ENCODE measurements around the gene LCN15. TPM values are rescaled to one million over a fixed set of nuclear protein-coding genes. Genes with fewer than 3 reads are reported as not detected.

LCN15 gene
- total RNA-seq, 2 experiments from 2014 or later: not detected

DNA sequence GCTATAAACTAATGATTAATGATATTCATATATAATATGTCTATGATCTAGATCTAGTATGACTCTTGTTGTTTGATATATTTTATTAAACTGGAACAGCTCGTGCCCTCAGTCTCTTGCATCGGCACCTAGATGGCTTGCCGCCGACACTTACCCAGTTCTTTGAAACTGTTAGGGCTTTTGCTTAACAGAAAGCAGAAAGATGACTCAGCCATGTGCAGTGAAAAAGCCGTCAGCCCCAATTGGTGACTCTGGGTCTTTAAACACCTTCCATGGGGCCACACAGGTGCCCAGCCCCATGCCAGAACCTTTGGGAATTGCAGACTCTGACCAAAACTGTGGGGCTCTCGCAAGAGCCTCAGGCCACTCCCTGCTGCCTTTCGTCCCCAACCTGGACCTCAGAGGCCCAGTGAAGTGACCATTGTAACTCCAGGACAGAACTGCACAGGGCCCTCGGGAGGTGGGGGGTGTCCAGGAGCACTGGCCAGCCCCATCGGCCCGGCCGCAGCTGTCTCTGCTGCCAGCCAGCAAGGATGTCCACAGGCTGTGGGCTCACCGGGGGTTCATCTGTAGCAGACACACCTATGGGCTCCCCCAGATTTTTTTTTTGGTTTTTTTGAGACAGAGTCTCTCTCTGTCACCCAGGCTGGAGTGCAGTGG is 29.4 kb downstream of the LCN15 start:
- ChIA-PET CTCF (interaction anchor here (0.9 kb wide), 1 partner anchor 63 kb away, joined by 3 read pairs; no protein-coding TSS in a partner anchor), POLR2A (interaction anchor here (2.7 kb wide), 1 partner anchor 7 kb away, joined by 12 read pairs; no protein-coding TSS in a partner anchor)
- Mint-ChIP-seq H3K9me3 (no peaks in the 10 kb centered on the region), H3K4me1 (ENCODE audit: low read depth) (peaks cover 31% of the 10 kb centered on the region), H3K4me3 (no peak overlapping the region), H3K36me3 (ENCODE audit: low read depth) (no peaks in the 10 kb centered on the region), H3K27ac (no peak overlapping the region), H3K27me3 (no peaks in the 10 kb centered on the region)
- intact Hi-C loops (cut with micrococcal nuclease): no loop called here
- TF ChIP-seq, protein P1, sequence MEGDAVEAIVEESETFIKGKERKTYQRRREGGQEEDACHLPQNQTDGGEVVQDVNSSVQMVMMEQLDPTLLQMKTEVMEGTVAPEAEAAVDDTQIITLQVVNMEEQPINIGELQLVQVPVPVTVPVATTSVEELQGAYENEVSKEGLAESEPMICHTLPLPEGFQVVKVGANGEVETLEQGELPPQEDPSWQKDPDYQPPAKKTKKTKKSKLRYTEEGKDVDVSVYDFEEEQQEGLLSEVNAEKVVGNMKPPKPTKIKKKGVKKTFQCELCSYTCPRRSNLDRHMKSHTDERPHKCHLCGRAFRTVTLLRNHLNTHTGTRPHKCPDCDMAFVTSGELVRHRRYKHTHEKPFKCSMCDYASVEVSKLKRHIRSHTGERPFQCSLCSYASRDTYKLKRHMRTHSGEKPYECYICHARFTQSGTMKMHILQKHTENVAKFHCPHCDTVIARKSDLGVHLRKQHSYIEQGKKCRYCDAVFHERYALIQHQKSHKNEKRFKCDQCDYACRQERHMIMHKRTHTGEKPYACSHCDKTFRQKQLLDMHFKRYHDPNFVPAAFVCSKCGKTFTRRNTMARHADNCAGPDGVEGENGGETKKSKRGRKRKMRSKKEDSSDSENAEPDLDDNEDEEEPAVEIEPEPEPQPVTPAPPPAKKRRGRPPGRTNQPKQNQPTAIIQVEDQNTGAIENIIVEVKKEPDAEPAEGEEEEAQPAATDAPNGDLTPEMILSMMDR (IDR thresholded peaks at IDR 0.05): no peak
- peak; percentile 83 for ATAC-seq
- DNase-seq: peak; percentile 56

GRCh38 chr9:136733611-136734010 is 30.7 kb downstream of the LCN15 start:
- Mint-ChIP-seq H3K27me3 (no peaks in the 10 kb centered on the region), H3K4me3 (no peak overlapping the region), H3K4me1 (ENCODE audit: low read depth) (peaks cover 34% of the 10 kb centered on the region), H3K27ac (no peak overlapping the region), H3K9me3 (no peaks in the 10 kb centered on the region), H3K36me3 (ENCODE audit: low read depth) (no peaks in the 10 kb centered on the region)
- POLR2A ChIA-PET: interaction anchor here (0.7 kb wide), 1 partner anchor 248 kb away, joined by 3 read pairs; no protein-coding TSS in a partner anchor
- CTCF ChIA-PET: no interaction called here
- DNase-seq: no peak
- TF ChIP-seq, protein P1 (IDR thresholded peaks at IDR 0.05): no peak
- ATAC-seq: no peak
- intact Hi-C loops (cut with micrococcal nuclease): no loop called here

GRCh38 chr9:136732444-136733178 is 31.7 kb downstream of the LCN15 start:
- H3K27me3 Mint-ChIP-seq: no peaks in the 10 kb centered on the region
- intact Hi-C loops (cut with micrococcal nuclease): no loop called here
- peaks cover 32% of the 10 kb centered on the region for H3K4me1 Mint-ChIP-seq (ENCODE audit: low read depth)
- H3K36me3 Mint-ChIP-seq (ENCODE audit: low read depth): peaks cover under 1% of the 10 kb centered on the region
- H3K4me3 Mint-ChIP-seq: no peak overlapping the region
- POLR2A ChIA-PET: interaction anchor here (0.7 kb wide), 1 partner anchor 247 kb away, joined by 3 read pairs; no protein-coding TSS in a partner anchor
- ATAC-seq (no peak), DNase-seq (no peak)
- H3K9me3 Mint-ChIP-seq: no peaks in the 10 kb centered on the region
- CTCF ChIA-PET: no interaction called here
- TF ChIP-seq, protein P1 (IDR thresholded peaks at IDR 0.05): no peak
- no peak overlapping the region for H3K27ac Mint-ChIP-seq

- POLR2A ChIA-PET: interaction anchor here (0.6 to 5.6 kb wide), 7 partner anchors 11 to 384 kb away, joined by 3 to 44 read pairs (median 16); partner anchors contain the start of gene LCN10
- TF ChIP-seq, protein P1 (IDR thresholded peaks at IDR 0.05): no peak
- ATAC-seq (no peak), DNase-seq (no peak)
- peaks cover 23% of the 10 kb centered on the region for H3K36me3 Mint-ChIP-seq (ENCODE audit: low read depth)
- no peaks in the 10 kb centered on the region for H3K9me3 Mint-ChIP-seq
- H3K27ac Mint-ChIP-seq: no peak overlapping the region
- no peaks in the 10 kb centered on the region for H3K27me3 Mint-ChIP-seq
- intact Hi-C loops (cut with micrococcal nuclease): no loop called here
- H3K4me3 Mint-ChIP-seq: peak overlapping the region; percentile 100
- CTCF ChIA-PET: interaction anchor here (1.0 to 4.4 kb wide), 10 partner anchors 10 to 317 kb away, joined by 3 to 15 read pairs (median 4); partner anchors contain the start of gene LCN10
- H3K4me1 Mint-ChIP-seq (ENCODE audit: low read depth): peaks cover 47% of the 10 kb centered on the region
Measured at GRCh38 chr9:136729926-136730325, 34.4 kb downstream of the LCN15 start.
